ENCODE measurements around the gene RPL11. TPM values are rescaled to one million over a fixed set of nuclear protein-coding genes. Genes with fewer than 3 reads are reported as not detected.
A peak's percentile ranks its signal among the peaks of the same experiment; 100 is the strongest.

RPL11 gene
- total and polyA plus RNA-seq, 2 of the 8 experiments (the other 6 are each of a cell fraction or from before 2014, with no cell fraction given) = 1,192 to 1,426 TPM

DNA sequence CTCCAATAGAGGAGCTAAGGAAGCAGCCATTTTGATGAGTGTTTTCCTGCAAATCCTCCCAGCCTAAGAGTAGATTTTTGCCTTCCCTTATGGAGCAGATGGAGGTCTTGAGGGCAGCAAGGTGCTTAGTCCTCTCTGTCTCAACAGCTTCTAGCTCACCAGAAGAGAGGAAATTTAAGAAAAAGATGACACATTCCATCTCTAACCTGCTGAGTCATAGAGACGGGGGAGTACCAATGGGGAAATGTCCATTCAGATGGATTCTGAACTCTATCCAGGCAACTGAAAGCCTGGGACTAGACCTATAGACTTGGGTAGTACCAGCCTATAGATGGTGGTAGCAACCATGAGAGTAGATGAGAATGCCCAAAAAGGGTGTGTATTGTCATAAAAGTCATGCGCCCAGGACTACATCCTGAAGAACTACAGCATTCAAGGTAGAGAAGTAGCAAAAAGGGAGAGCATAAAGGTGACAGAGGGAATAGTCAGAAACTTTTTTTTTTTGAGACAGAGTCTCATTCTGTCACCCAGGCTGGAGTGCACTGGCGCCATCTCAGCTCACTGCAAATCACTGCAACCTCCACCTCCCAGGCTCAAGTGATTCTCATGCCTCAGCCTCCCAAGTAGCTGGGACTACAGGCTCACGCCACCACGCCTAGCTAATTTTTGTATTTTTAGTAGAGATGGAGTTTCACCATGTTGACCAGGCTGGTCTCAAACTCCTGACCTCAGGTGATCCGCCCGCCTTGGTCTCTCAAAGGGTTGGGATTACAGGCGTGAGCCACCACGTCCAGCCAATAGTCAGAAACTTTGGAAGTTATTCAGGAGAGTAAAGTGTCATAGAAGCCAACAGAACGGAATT lies 41.0 kb downstream of the RPL11 start:
- no peak overlapping the region for H3K14ac ChIP-seq (ENCODE audit: insufficient read length)
- no peak for TF ChIP-seq RFX5 (IDR thresholded peaks at IDR 0.05; ENCODE audit: borderline replicate concordance, low read depth, low read length)
- TF ChIP-seq NANOG (IDR thresholded peaks at IDR 0.05; ENCODE audit: insufficient read depth, low read depth, low read length, poor library complexity, severe bottlenecking) = no peak
- no peak for TF ChIP-seq ZNF274 (IDR thresholded peaks at IDR 0.05; ENCODE audit: borderline replicate concordance, extremely low read depth, low read length)
- TF ChIP-seq RBBP5 (IDR thresholded peaks at IDR 0.05; ENCODE audit: borderline replicate concordance, low read depth, low read length) = no peak
- TF ChIP-seq KDM1A (IDR thresholded peaks at IDR 0.05; ENCODE audit: borderline replicate concordance, low read length) = 0 out of 2 replicates have a peak, but pooled peaks have one; percentile 12
- TF ChIP-seq, protein P1, sequence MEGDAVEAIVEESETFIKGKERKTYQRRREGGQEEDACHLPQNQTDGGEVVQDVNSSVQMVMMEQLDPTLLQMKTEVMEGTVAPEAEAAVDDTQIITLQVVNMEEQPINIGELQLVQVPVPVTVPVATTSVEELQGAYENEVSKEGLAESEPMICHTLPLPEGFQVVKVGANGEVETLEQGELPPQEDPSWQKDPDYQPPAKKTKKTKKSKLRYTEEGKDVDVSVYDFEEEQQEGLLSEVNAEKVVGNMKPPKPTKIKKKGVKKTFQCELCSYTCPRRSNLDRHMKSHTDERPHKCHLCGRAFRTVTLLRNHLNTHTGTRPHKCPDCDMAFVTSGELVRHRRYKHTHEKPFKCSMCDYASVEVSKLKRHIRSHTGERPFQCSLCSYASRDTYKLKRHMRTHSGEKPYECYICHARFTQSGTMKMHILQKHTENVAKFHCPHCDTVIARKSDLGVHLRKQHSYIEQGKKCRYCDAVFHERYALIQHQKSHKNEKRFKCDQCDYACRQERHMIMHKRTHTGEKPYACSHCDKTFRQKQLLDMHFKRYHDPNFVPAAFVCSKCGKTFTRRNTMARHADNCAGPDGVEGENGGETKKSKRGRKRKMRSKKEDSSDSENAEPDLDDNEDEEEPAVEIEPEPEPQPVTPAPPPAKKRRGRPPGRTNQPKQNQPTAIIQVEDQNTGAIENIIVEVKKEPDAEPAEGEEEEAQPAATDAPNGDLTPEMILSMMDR (IDR thresholded peaks at IDR 0.05; ENCODE audit: control extremely low read depth in 1 of 3, insufficient read depth in 1 of 3, low read depth in 1 of 3, low read length in 3 of 3) = no peak
- H3K9ac ChIP-seq (replicated peaks in 1 of 4; ENCODE audit: extremely low read depth in 1 of 4, low read depth in 3 of 4, low read length in 3 of 4) = no peak overlapping the region; a peak in 1 of 7 replicates
- WGBS, 2 experiments (ENCODE audit: extremely low coverage in 1 of 2, insufficient coverage in 1 of 2, insufficient read length in 1 of 2, insufficient replicate concordance in 2 of 2, low coverage in 1 of 2, low lambda C conversion rate in 2 of 2, missing lambda C conversion rate in 1 of 2) = 93% methylated on average over 10 of the region's 10 CpGs; no CpG with 5 or more reads in 1 of the 2 experiments
- no peak overlapping the region for H2BK12ac ChIP-seq (ENCODE audit: low read depth, low read length)
- no peaks in the 10 kb centered on the region for H3K36me3 ChIP-seq (ENCODE audit: control insufficient read depth in 2 of 4, insufficient read depth in 4 of 4, low read length in 3 of 4)
- H3K4ac ChIP-seq (replicated peaks; ENCODE audit: insufficient read length, low read depth, low read length) = no peak overlapping the region
- H4K91ac ChIP-seq (replicated peaks; ENCODE audit: insufficient read length, low read length) = no peak overlapping the region
- no peak overlapping the region for H3K56ac ChIP-seq (replicated peaks; ENCODE audit: insufficient read length, low read depth, low read length)
- no peak overlapping the region for H4K5ac ChIP-seq (ENCODE audit: insufficient read length, low read depth, low read length)
- ChIA-PET CTCF (ENCODE audit: partially characterized antibody) (interaction anchor here (1.3 to 3.8 kb wide), 4 partner anchors 13 to 43 kb away, joined by 3 to 17 read pairs (median 6); no protein-coding TSS in a partner anchor), POLR2A (ENCODE audit: partially characterized antibody) (interaction anchor here (1.2 to 3.6 kb wide), 4 partner anchors 11 to 40 kb away, joined by 4 to 19 read pairs (median 10); partner anchors contain the start of genes ELOA and RPL11)
- H2BK15ac ChIP-seq (ENCODE audit: low read length) = no peak overlapping the region
- H4K8ac ChIP-seq (ENCODE audit: extremely low read depth, insufficient read depth, low read length) = no peak overlapping the region; the same call in 1 of the 2 replicates
- H3K27ac ChIP-seq (ENCODE audit: low read depth, low read length) = no peak overlapping the region
- peaks cover 0 to 5% of the 10 kb centered on the region in 2 experiments for H4K20me1 ChIP-seq (replicated peaks in 1 of 2; ENCODE audit: control insufficient read depth in 1 of 2, insufficient read depth in 2 of 2, low read length in 2 of 2)
- no peak overlapping the region for H3K18ac ChIP-seq (ENCODE audit: extremely low read depth, low read length)
- no peaks in the 10 kb centered on the region for H3K23me2 ChIP-seq (ENCODE audit: low read depth, low read length)
- no peak overlapping the region for H3K4me3 ChIP-seq (ENCODE audit: extremely low read depth in 1 of 4, insufficient read depth in 2 of 4, low read depth in 3 of 4, low read length in 4 of 4)
- H2BK5ac ChIP-seq (ENCODE audit: low read depth, low read length) = no peak overlapping the region
- H2AFZ ChIP-seq (ENCODE audit: low read length) = no peak overlapping the region
- no peak overlapping the region for H2AK5ac ChIP-seq (ENCODE audit: low read depth, low read length)
- H3K4me1 ChIP-seq (replicated peaks in 1 of 4; ENCODE audit: control insufficient read depth in 3 of 4, insufficient read depth in 4 of 4, low read length in 3 of 4) = no peaks in the 10 kb centered on the region
- H3K79me2 ChIP-seq (ENCODE audit: control insufficient read depth in 1 of 2, insufficient read depth in 2 of 2, low read length in 2 of 2) = no peaks in the 10 kb centered on the region
- no peaks in the 10 kb centered on the region for H3K9me3 ChIP-seq (ENCODE audit: insufficient read depth in 2 of 2, low read depth in 1 of 2, low read length in 1 of 2)
- no peaks in the 10 kb centered on the region for H3K79me1 ChIP-seq (ENCODE audit: low read depth, low read length)
- H2BK20ac ChIP-seq (ENCODE audit: low read length) = no peak overlapping the region
- FAIRE-seq = no peak
- no peak for DNase-seq (ENCODE audit: low read depth in 1 of 2, low spot score in 2 of 2)
- H3K27me3 ChIP-seq (replicated peaks in 1 of 4; ENCODE audit: control insufficient read depth in 3 of 4, extremely low read depth in 1 of 4, insufficient read depth in 3 of 4, low read length in 3 of 4) = no peaks in the 10 kb centered on the region
- H3K4me2 ChIP-seq (ENCODE audit: insufficient read depth in 1 of 2, low read depth in 2 of 2, low read length in 2 of 2) = no peak overlapping the region
- no peak overlapping the region for H3K23ac ChIP-seq (ENCODE audit: insufficient read length)
- no peak overlapping the region for H2BK120ac ChIP-seq (replicated peaks; ENCODE audit: low read depth, low read length)

All from H1 (cell line).